ENCODE measurements around the gene RTL10. TPM values are rescaled to one million over a fixed set of nuclear protein-coding genes. Genes with fewer than 3 reads are reported as not detected.

RTL10 gene
- total RNA-seq, 4 donors from 2014 or later, result 2.5 to 26.1 (median 22.8) TPM

GRCh38 chr22:19859861-19860510, 5.3 kb upstream of the RTL10 start:
- Histone ChIP-seq H3K4me3 (no peak overlapping the region), H3K27ac (no peak overlapping the region), H3K36me3 (no peaks in the 10 kb centered on the region), H3K9me3 (no peaks in the 10 kb centered on the region), H3K27me3 (no peaks in the 10 kb centered on the region), H3K4me1 (peaks cover 0 to 11% (median 6%) of the 10 kb centered on the region in 4 donors)
- peak in 1 of 3 donors; percentile 14 for DNase-seq
- no peak for TF ChIP-seq POLR2A (IDR thresholded peaks at IDR 0.05)
- TF ChIP-seq, protein P1, sequence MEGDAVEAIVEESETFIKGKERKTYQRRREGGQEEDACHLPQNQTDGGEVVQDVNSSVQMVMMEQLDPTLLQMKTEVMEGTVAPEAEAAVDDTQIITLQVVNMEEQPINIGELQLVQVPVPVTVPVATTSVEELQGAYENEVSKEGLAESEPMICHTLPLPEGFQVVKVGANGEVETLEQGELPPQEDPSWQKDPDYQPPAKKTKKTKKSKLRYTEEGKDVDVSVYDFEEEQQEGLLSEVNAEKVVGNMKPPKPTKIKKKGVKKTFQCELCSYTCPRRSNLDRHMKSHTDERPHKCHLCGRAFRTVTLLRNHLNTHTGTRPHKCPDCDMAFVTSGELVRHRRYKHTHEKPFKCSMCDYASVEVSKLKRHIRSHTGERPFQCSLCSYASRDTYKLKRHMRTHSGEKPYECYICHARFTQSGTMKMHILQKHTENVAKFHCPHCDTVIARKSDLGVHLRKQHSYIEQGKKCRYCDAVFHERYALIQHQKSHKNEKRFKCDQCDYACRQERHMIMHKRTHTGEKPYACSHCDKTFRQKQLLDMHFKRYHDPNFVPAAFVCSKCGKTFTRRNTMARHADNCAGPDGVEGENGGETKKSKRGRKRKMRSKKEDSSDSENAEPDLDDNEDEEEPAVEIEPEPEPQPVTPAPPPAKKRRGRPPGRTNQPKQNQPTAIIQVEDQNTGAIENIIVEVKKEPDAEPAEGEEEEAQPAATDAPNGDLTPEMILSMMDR (IDR thresholded peaks at IDR 0.05), result no peak

- Histone ChIP-seq H3K9me3 (no peaks in the 10 kb centered on the region), H3K27me3 (no peaks in the 10 kb centered on the region), H3K4me3 (no peak overlapping the region), H3K4me1 (peaks cover 5 to 24% (median 14%) of the 10 kb centered on the region in 4 donors), H3K36me3 (no peaks in the 10 kb centered on the region), H3K27ac (no peak overlapping the region)
- TF ChIP-seq, protein P1 (IDR thresholded peaks at IDR 0.05), result no peak
- DNase-seq, result no peak
These were observed 2.7 kb upstream of the RTL10 start for GRCh38 chr22:19857382-19857781.

DNA sequence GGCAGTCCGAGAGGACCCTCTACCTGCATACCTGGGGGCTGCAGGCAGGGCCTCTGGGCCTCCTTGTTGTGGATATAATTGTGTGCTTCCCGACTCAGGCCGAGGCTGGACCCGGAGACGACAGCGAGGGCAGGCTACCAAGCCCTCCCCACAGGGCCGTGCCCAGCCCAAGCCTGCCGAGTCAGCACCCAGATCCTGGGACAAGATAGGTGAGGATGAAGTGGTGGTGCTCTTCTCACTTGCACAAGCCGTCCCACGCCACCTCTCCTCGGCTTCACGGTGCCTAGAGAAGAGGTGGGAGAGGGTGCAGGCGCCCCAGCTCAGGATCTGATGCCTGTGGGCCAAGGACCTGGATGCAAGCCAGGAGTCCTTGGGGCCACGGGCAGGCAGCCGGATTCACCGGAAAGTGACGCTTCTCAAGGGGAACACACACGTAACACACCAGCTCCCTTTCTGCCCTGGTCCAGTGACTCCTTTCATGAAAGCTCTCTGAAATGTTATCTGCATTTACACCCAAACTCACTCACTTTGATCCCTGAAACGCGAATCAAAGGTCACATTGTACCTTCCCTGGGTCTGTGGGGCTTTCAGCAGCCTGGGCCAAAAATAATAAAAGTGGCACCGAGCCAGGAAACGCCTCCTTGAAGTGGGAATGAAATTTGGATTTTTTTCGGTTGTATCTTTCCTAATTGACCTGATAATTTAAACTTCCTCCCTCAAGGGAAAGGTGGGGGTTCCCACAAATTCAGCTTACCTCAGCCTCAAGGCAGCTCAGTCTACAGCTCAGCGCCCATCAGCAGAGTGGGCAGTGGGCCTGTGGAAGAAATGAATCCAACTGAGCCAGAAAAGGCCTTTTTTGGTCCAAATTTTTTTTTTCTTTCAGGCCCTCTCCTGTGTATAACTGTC, 1.1 kb upstream of the RTL10 start:
- Histone ChIP-seq H3K4me1 (peaks cover 5 to 26% (median 14%) of the 10 kb centered on the region in 4 donors), H3K36me3 (peaks cover 0 to 15% (median 0%) of the 10 kb centered on the region in 3 donors), H3K9me3 (no peaks in the 10 kb centered on the region), H3K27ac (peak overlapping the region; percentile 92 to 95 (median 94)), H3K4me3 (peak overlapping the region; percentile 80 to 91 (median 84)), H3K27me3 (no peaks in the 10 kb centered on the region)
- peak; percentile 71 to 80 (median 73) for DNase-seq
- TF ChIP-seq POLR2A (IDR thresholded peaks at IDR 0.05), result no peak
- TF ChIP-seq, protein P1 (IDR thresholded peaks at IDR 0.05), result no peak

DNA sequence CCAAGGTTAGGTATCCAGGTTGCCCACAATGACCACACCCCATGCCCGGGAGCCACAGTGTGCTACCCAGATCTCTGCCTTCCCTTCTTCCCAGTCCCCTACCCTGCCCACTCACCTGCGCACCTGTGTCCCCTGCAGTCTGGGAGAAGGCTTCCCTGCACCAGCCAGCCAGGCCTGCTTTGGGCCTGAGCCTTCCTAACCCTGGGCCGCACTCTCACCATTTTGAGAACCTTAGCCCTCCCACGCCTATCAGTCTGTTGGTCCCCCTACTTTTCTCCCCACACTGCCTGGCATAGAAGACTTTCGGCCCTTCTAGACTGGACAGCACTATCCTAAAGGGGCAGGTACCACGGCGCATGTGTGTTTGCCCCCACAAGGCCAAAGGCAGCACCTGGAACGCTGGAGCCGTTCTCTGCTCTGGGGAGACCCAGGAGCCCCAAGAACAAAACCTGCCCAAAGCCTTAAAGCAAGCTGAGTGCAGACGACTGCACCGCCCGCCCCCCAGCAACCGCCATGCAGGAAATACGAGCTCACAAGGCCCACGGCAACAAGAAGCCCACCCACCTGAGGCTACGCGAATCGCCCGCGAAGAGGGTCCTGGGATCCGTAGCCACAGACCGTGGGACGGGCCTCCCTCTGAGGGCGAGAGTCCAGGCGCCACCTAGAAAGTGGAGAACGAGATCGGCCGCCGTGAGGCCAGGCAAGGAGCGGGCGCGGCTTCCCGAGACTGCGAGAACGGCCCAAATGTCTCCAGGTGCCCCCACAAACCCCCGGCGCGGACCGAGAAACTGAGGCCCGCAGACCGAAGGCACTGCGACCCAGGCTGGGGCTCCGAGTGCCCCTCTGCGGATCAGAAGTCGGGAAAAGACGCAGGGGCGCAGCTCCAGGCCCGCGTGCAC, 546 bp downstream of the RTL10 start:
- H3K27me3 ChIP-seq, result no peaks in the 10 kb centered on the region
- peak overlapping the region; percentile 80 to 91 (median 84) for H3K4me3 ChIP-seq
- peak overlapping the region; percentile 92 to 95 (median 94) for H3K27ac ChIP-seq
- peak in 1 of 3 donors; percentile 16 for DNase-seq
- TF ChIP-seq, protein P1 (IDR thresholded peaks at IDR 0.05), result no peak
- TF ChIP-seq POLR2A (IDR thresholded peaks at IDR 0.05), result no peak
- H3K4me1 ChIP-seq, result peaks cover 5 to 26% (median 14%) of the 10 kb centered on the region in 4 donors
- H3K9me3 ChIP-seq, result no peaks in the 10 kb centered on the region
- peaks cover 0 to 16% (median 0%) of the 10 kb centered on the region in 3 donors for H3K36me3 ChIP-seq
